Measurements from ENCODE around the gene SEMA6B.
"Not testable (repeated sequence)": the region's sequence is repeated elsewhere in the genome, so short reads cannot be mapped to it uniquely, and the experiment has no call there.

- TF ChIP-seq CTCF (conservative IDR thresholded peaks at IDR 0.05; ENCODE audit: low read depth, low read length); POLR2A (IDR thresholded peaks at IDR 0.05; ENCODE audit: low read depth, low read length): not testable (repeated sequence)
Observed at GRCh38 chr19:4595158-4595557, 35.7 kb upstream of the SEMA6B start.
